Measurements from ENCODE around the gene SULF2. TPM values are rescaled to one million over a fixed set of nuclear protein-coding genes. Genes with fewer than 3 reads are reported as not detected.

The SULF2 gene
- total RNA-seq, 1 donor from 2014 or later: 62.1 TPM

DNA sequence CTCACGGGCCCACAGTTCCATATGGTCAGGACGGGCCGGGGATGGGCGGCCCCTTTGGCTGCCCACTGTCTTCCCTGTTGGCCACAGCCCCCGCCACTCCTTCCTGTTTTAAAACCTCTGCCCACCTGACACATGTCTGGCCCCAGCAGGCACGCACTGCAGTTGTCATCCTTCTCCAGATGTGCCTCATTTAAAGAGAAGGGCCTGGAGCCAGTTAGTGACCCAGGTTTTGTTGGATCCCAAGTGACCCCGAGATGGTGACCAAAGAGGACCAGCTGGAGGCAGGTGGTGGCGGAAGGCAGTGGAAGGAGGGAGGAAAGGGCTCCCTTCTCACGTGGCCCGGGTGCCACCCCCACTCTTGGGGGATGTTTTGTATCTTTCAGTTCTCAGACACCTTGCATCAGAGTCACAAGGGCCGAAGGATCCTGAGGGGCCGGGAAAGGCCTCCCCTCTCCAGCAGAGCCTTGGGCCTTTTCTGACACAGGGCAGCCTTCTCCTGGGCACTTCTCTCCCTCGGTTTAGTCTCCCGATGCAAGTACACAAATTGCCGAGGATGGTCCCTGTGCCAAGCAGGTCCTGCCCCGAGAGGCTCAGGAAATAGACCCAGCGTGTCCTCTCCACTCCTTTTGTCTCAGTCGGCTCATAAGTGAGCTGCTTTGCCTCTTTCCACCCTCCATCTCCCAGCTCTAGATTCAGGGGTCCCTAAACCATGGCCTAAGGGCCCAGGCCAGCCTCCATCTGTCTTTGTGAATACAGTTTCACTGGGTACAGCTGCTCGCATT, 117.6 kb downstream of the SULF2 start:
- H3K27me3 Mint-ChIP-seq (ENCODE audit: unreplicated experiment): peaks cover 28% of the 10 kb centered on the region
- H3K27ac Mint-ChIP-seq (ENCODE audit: unreplicated experiment): no peak overlapping the region
- peaks cover 30% of the 10 kb centered on the region for H3K36me3 Mint-ChIP-seq (ENCODE audit: low read depth, unreplicated experiment)
- TF ChIP-seq, protein P1, sequence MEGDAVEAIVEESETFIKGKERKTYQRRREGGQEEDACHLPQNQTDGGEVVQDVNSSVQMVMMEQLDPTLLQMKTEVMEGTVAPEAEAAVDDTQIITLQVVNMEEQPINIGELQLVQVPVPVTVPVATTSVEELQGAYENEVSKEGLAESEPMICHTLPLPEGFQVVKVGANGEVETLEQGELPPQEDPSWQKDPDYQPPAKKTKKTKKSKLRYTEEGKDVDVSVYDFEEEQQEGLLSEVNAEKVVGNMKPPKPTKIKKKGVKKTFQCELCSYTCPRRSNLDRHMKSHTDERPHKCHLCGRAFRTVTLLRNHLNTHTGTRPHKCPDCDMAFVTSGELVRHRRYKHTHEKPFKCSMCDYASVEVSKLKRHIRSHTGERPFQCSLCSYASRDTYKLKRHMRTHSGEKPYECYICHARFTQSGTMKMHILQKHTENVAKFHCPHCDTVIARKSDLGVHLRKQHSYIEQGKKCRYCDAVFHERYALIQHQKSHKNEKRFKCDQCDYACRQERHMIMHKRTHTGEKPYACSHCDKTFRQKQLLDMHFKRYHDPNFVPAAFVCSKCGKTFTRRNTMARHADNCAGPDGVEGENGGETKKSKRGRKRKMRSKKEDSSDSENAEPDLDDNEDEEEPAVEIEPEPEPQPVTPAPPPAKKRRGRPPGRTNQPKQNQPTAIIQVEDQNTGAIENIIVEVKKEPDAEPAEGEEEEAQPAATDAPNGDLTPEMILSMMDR (IDR thresholded peaks at IDR 0.05; ENCODE audit: unreplicated experiment): no peak
- no peak for DNase-seq (ENCODE audit: low spot score)
- H3K9me3 Mint-ChIP-seq (ENCODE audit: unreplicated experiment): no peaks in the 10 kb centered on the region
- H3K4me1 Mint-ChIP-seq (ENCODE audit: unreplicated experiment): peaks cover 10% of the 10 kb centered on the region
- H3K4me3 Mint-ChIP-seq (ENCODE audit: unreplicated experiment): no peak overlapping the region

DNA sequence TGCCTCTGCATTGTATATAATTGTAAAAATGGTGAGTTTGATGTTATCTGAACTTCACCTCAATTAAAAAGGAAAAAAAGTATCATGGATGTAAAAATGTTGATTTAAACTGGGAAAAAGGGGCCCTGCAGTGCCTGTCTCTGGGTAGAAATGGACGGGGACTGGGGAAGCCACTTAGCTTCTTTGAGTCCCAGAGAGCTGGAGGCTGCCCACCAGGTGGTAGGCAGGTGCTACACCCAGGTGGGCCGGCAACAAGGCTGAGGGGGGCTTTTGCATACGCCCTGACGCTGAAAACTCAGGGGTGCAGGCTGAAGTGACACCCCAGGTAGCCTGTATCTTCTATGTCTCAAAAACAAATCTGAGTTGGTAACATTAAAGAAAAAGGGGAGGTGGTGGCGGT, 118.2 kb downstream of the SULF2 start:
- no peak overlapping the region for H3K27ac Mint-ChIP-seq (ENCODE audit: unreplicated experiment)
- DNase-seq (ENCODE audit: low spot score): no peak
- H3K9me3 Mint-ChIP-seq (ENCODE audit: unreplicated experiment): no peaks in the 10 kb centered on the region

DNA sequence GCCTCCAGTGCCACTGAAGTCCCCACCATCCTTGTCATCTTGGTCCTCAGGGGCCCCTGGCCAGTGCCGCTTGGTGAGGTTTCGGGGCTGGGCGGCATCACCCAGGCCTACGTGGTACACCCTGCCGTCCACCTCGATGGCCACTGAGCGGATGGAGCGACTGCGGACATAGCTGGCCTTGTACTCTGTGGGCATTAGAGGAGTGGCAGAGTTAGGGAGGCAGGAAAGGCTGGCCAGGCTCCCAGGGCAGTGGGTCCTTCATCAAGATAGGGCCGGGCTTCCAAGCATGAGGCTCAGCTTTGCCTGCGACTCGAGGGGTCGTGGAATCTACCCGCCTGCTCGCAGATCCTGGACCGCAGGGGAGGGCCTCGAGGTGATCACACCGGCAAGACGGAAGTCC, 119.0 kb downstream of the SULF2 start:
- Mint-ChIP-seq H3K36me3 (ENCODE audit: low read depth, unreplicated experiment) (peaks cover 32% of the 10 kb centered on the region), H3K4me1 (ENCODE audit: unreplicated experiment) (peaks cover 14% of the 10 kb centered on the region), H3K27me3 (ENCODE audit: unreplicated experiment) (peaks cover 30% of the 10 kb centered on the region), H3K9me3 (ENCODE audit: unreplicated experiment) (no peaks in the 10 kb centered on the region), H3K27ac (ENCODE audit: unreplicated experiment) (no peak overlapping the region), H3K4me3 (ENCODE audit: unreplicated experiment) (no peak overlapping the region)
- DNase-seq (ENCODE audit: low spot score): no peak
- TF ChIP-seq, protein P1 (IDR thresholded peaks at IDR 0.05; ENCODE audit: unreplicated experiment): no peak

More for the DNA sequence above, 118.2 kb downstream of the SULF2 start:
- Mint-ChIP-seq H3K27me3 (ENCODE audit: unreplicated experiment) (peaks cover 30% of the 10 kb centered on the region), H3K36me3 (ENCODE audit: low read depth, unreplicated experiment) (peaks cover 32% of the 10 kb centered on the region), H3K4me1 (ENCODE audit: unreplicated experiment) (peaks cover 13% of the 10 kb centered on the region), H3K4me3 (ENCODE audit: unreplicated experiment) (no peak overlapping the region)
- TF ChIP-seq, protein P1 (IDR thresholded peaks at IDR 0.05; ENCODE audit: unreplicated experiment): no peak

DNA sequence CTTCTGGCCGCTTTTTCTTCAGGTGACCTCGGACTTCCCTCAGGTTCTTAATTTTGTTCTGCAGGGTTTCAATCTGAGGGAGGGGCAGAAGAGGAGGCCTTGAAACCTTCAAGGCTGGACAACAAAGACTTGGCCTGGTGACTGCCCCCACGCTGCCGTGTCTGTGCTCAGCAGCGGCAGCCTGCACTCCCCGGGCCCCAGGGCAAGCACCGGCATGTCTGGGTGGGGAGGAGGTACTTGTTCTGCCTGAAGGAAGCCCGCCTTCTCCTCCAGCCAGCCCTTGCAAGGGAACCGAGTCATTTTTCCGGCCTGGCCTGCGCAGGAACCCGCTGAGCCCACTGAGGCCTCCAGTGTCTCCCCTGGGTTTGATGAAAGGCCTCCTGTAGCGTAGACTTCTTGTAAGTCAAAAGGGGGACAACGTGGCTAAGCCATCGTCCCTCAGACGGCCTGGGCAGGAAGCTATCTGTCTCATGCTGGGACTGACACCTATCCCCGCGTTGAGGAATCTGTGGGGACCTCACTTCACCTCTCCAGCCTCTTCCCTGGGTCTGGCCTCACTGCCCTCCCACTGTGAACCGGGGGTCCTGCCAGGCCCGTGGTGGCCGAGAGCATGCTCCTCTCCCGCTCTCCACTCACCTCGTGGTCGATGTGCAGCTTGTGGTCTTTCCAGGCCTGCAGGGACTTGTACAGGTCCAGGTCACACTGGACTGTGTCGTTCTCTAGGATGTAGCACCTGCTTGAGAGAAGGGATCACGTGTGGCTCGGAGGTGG, 119.9 kb downstream of the SULF2 start:
- H3K4me1 Mint-ChIP-seq (ENCODE audit: unreplicated experiment): peaks cover 21% of the 10 kb centered on the region
- no peak overlapping the region for H3K4me3 Mint-ChIP-seq (ENCODE audit: unreplicated experiment)
- H3K9me3 Mint-ChIP-seq (ENCODE audit: unreplicated experiment): no peaks in the 10 kb centered on the region
- TF ChIP-seq, protein P1 (IDR thresholded peaks at IDR 0.05; ENCODE audit: unreplicated experiment): no peak
- no peak for DNase-seq (ENCODE audit: low spot score)
- H3K27ac Mint-ChIP-seq (ENCODE audit: unreplicated experiment): no peak overlapping the region
- peaks cover 30% of the 10 kb centered on the region for H3K27me3 Mint-ChIP-seq (ENCODE audit: unreplicated experiment)
- H3K36me3 Mint-ChIP-seq (ENCODE audit: low read depth, unreplicated experiment): peaks cover 36% of the 10 kb centered on the region

DNA sequence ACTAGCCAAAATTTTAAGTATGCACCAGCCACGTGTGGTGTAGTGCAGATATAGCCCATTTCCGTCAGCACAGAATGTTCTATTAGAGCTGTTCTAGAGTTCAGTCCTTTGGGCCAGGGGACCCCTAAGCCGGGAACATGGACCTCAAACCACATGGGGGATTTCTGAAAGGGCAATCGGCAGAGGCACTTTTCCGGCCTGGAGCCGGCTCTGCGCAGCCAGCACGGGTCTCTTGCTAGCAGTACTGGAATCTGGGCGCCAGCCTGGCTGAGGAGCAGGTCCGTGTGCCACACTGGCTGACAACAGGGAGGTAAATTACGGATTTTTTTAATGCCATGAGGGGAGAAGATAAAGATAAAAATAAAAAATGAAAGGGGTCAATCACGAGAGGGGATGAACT, 120.5 kb downstream of the SULF2 start:
- TF ChIP-seq, protein P1 (IDR thresholded peaks at IDR 0.05; ENCODE audit: unreplicated experiment): no peak
- Mint-ChIP-seq H3K9me3 (ENCODE audit: unreplicated experiment) (no peaks in the 10 kb centered on the region), H3K27ac (ENCODE audit: unreplicated experiment) (no peak overlapping the region), H3K4me3 (ENCODE audit: unreplicated experiment) (peak overlapping the region; percentile 70), H3K27me3 (ENCODE audit: unreplicated experiment) (peaks cover 25% of the 10 kb centered on the region), H3K4me1 (ENCODE audit: unreplicated experiment) (peaks cover 21% of the 10 kb centered on the region), H3K36me3 (ENCODE audit: low read depth, unreplicated experiment) (peaks cover 38% of the 10 kb centered on the region)
- DNase-seq (ENCODE audit: low spot score): no peak

All from endothelial cell (in vitro differentiated cells).